ENCODE data around the gene HOXB3. TPM values are rescaled to one million over a fixed set of nuclear protein-coding genes. Genes with fewer than 3 reads are reported as not detected.

HOXB3 gene
- total RNA-seq, 2 donors from 2014 or later: 9.0 to 15.4 TPM

GRCh38 chr17:48547808-48548522 is 42.1 kb downstream of the HOXB3 start:
- H3K4me3 Mint-ChIP-seq: peak overlapping the region; percentile 94
- ATAC-seq (no peak), DNase-seq (ENCODE audit: low spot score) (no peak)
- peak overlapping the region; percentile 62 to 100 for H3K27ac Mint-ChIP-seq
- H3K36me3 Mint-ChIP-seq: peaks cover under 1% of the 10 kb centered on the region
- peaks cover 35 to 40% of the 10 kb centered on the region in 2 donors for H3K4me1 Mint-ChIP-seq (ENCODE audit: low read depth in 2 of 2)
- H3K9me3 Mint-ChIP-seq: no peaks in the 10 kb centered on the region
- no peaks in the 10 kb centered on the region for H3K27me3 Mint-ChIP-seq

- ATAC-seq (no peak), DNase-seq (ENCODE audit: low spot score) (no peak)
- H3K9me3 Mint-ChIP-seq: no peaks in the 10 kb centered on the region
- peaks cover 37 to 42% of the 10 kb centered on the region in 2 donors for H3K4me1 Mint-ChIP-seq (ENCODE audit: low read depth in 2 of 2)
- peaks cover 9% of the 10 kb centered on the region for H3K36me3 Mint-ChIP-seq
- H3K27ac Mint-ChIP-seq: peak overlapping the region; percentile 99 to 100
- no peaks in the 10 kb centered on the region for H3K27me3 Mint-ChIP-seq
- peak overlapping the region; percentile 94 for H3K4me3 Mint-ChIP-seq
These were observed 42.9 kb downstream of the HOXB3 start for GRCh38 chr17:48546924-48547807.

- Mint-ChIP-seq H3K4me1 (ENCODE audit: low read depth in 2 of 2) (peaks cover 42 to 46% of the 10 kb centered on the region in 2 donors), H3K36me3 (peaks cover 10% of the 10 kb centered on the region), H3K27ac (peak overlapping the region; percentile 99 to 100), H3K9me3 (no peaks in the 10 kb centered on the region), H3K27me3 (no peaks in the 10 kb centered on the region), H3K4me3 (peak overlapping the region; percentile 94)
- no peak for DNase-seq (ENCODE audit: low spot score)
- no peak for ATAC-seq
These were observed 43.7 kb downstream of the HOXB3 start for GRCh38 chr17:48546137-48546923.

GRCh38 chr17:48545539-48545938 is 44.5 kb downstream of the HOXB3 start:
- peaks cover 10% of the 10 kb centered on the region for H3K36me3 Mint-ChIP-seq
- DNase-seq (ENCODE audit: low spot score) (no peak), ATAC-seq (no peak)
- no peaks in the 10 kb centered on the region for H3K9me3 Mint-ChIP-seq
- H3K4me3 Mint-ChIP-seq: peak overlapping the region; percentile 94
- no peaks in the 10 kb centered on the region for H3K27me3 Mint-ChIP-seq
- H3K27ac Mint-ChIP-seq: peak overlapping the region; percentile 99 to 100
- H3K4me1 Mint-ChIP-seq (ENCODE audit: low read depth in 2 of 2): peaks cover 45 to 51% of the 10 kb centered on the region in 2 donors

- H3K36me3 Mint-ChIP-seq: peaks cover 10% of the 10 kb centered on the region
- peak within 1 kb of the TSS; percentile 99 to 100 for H3K27ac Mint-ChIP-seq
- H3K27me3 Mint-ChIP-seq: no peaks in the 10 kb centered on the region
- no peaks in the 10 kb centered on the region for H3K9me3 Mint-ChIP-seq
- no peak for DNase-seq (ENCODE audit: low spot score)
- H3K4me3 Mint-ChIP-seq: peak within 1 kb of the TSS; percentile 94
- no peak for ATAC-seq
- H3K4me1 Mint-ChIP-seq (ENCODE audit: low read depth in 2 of 2): peaks cover 45 to 51% of the 10 kb centered on the region in 2 donors
These were observed 45.0 kb downstream of the HOXB3 start, which contains the start of gene HOXB2 for GRCh38 chr17:48545022-48545375. Gene HOXB2 (minus strand): TSS chr17:48545109. CDS start chr17:48544911, 198 bp downstream.

- peak; percentile 67 for DNase-seq (ENCODE audit: low spot score)
- peak; percentile 15 to 50 for ATAC-seq
- no peaks in the 10 kb centered on the region for H3K27me3 Mint-ChIP-seq
- H3K9me3 Mint-ChIP-seq: no peaks in the 10 kb centered on the region
- H3K4me3 Mint-ChIP-seq: peak overlapping the region; percentile 94
- H3K36me3 Mint-ChIP-seq: peaks cover 10% of the 10 kb centered on the region
- H3K27ac Mint-ChIP-seq: peak overlapping the region; percentile 99 to 100
- peaks cover 45 to 51% of the 10 kb centered on the region in 2 donors for H3K4me1 Mint-ChIP-seq (ENCODE audit: low read depth in 2 of 2)
These were observed 45.6 kb downstream of the HOXB3 start for GRCh38 chr17:48544349-48545021.

GRCh38 chr17:48543854-48544348 is 46.1 kb downstream of the HOXB3 start:
- peak; percentile 68 for DNase-seq (ENCODE audit: low spot score)
- peaks cover 45 to 51% of the 10 kb centered on the region in 2 donors for H3K4me1 Mint-ChIP-seq (ENCODE audit: low read depth in 2 of 2)
- peak overlapping the region; percentile 99 to 100 for H3K27ac Mint-ChIP-seq
- ATAC-seq: peak; percentile 48 to 66
- H3K9me3 Mint-ChIP-seq: no peaks in the 10 kb centered on the region
- H3K36me3 Mint-ChIP-seq: peaks cover 10% of the 10 kb centered on the region
- H3K4me3 Mint-ChIP-seq: peak overlapping the region; percentile 94
- no peaks in the 10 kb centered on the region for H3K27me3 Mint-ChIP-seq

- Mint-ChIP-seq H3K27me3 (no peaks in the 10 kb centered on the region), H3K4me3 (peak overlapping the region; percentile 95), H3K27ac (peak overlapping the region; percentile 99 to 100), H3K36me3 (peaks cover 10% of the 10 kb centered on the region), H3K9me3 (no peaks in the 10 kb centered on the region), H3K4me1 (ENCODE audit: low read depth in 2 of 2) (peaks cover 41 to 49% of the 10 kb centered on the region in 2 donors)
- DNase-seq (ENCODE audit: low spot score) (peak; percentile 74), ATAC-seq (peak; percentile 70 to 76)
These were observed 46.8 kb downstream of the HOXB3 start for GRCh38 chr17:48543107-48543853.

GRCh38 chr17:48542698-48543106 is 47.3 kb downstream of the HOXB3 start:
- ATAC-seq (no peak), DNase-seq (ENCODE audit: low spot score) (no peak)
- Mint-ChIP-seq H3K27ac (peak overlapping the region; percentile 99 to 100), H3K27me3 (no peaks in the 10 kb centered on the region), H3K36me3 (peaks cover 10% of the 10 kb centered on the region), H3K4me3 (peak overlapping the region; percentile 95), H3K4me1 (ENCODE audit: low read depth in 2 of 2) (peaks cover 35 to 43% of the 10 kb centered on the region in 2 donors), H3K9me3 (no peaks in the 10 kb centered on the region)

- H3K27ac Mint-ChIP-seq: peak overlapping the region; percentile 99 to 100
- H3K36me3 Mint-ChIP-seq: peaks cover 10% of the 10 kb centered on the region
- DNase-seq (ENCODE audit: low spot score) (peak; percentile 68), ATAC-seq (peak in 1 of 2 donors; percentile 29)
- H3K4me3 Mint-ChIP-seq: peak overlapping the region; percentile 95
- H3K27me3 Mint-ChIP-seq: no peaks in the 10 kb centered on the region
- H3K9me3 Mint-ChIP-seq: no peaks in the 10 kb centered on the region
- peaks cover 30 to 38% of the 10 kb centered on the region in 2 donors for H3K4me1 Mint-ChIP-seq (ENCODE audit: low read depth in 2 of 2)
These were observed 47.9 kb downstream of the HOXB3 start for GRCh38 chr17:48542114-48542656.

- peak; percentile 45 to 66 for ATAC-seq
These were observed 48.4 kb downstream of the HOXB3 start for GRCh38 chr17:48541577-48542113.

More at GRCh38 chr17:48541577-48542113, 48.4 kb downstream of the HOXB3 start:
- Mint-ChIP-seq H3K36me3 (peaks cover 10% of the 10 kb centered on the region), H3K4me3 (peak overlapping the region; percentile 95), H3K27me3 (no peaks in the 10 kb centered on the region), H3K9me3 (no peaks in the 10 kb centered on the region), H3K4me1 (ENCODE audit: low read depth in 2 of 2) (peaks cover 28 to 32% of the 10 kb centered on the region in 2 donors), H3K27ac (peak overlapping the region; percentile 99 to 100)
- no peak for DNase-seq (ENCODE audit: low spot score)
